ENCODE data around the gene IL17RB.

IL17RB gene

DNA sequence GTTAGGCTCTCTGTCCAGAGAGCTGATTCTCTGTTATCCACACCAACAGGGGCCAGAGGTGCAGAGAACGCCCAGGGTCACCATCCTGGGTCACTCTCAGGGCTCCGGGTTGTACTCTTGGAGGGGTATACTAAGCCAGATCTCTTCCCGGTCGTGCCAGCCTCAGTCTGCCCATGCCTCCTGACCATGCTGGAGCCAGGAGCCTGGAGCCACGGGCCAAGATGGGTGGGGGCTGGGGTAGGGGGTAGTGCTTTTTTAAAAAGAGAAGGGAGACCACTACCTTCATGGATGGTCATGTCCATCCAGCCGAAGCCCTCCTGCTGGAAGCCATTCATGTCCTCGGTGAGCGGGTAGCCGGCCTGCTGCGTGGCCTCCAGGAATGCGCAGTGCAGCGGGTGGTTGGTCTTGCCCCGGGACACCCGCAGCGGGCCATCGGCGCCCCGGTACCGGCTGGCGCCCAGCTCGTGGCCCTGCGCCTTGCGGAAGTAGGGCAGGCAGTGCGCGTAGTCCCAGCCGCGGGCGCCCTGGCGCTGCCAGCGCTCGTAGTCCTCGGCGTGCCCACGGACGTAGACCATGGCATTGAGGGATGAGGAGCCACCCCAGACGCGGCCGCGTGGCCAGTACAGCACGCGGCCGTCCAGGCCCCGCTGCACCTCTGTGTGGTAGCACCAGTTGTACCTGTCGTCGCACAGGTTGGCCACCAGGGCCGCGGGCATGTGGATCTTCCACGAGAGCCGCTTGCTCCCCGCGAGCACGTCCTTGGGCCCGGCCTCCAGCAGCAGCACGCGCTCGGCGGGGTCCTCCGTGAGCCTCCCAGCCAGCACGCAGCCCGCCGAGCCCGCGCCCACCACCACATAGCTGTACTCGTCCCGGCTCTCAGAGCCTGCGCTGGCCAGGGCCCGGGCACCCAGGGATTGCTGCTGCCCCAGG, 23.1 kb upstream of the IL17RB start:
- Histone ChIP-seq H3K27me3 (ENCODE audit: control insufficient read depth in 1 of 2, insufficient read depth in 1 of 2, low read length in 2 of 2) (no peaks in the 10 kb centered on the region), H2AFZ (ENCODE audit: low read depth, low read length) (no peak overlapping the region), H2BK12ac (ENCODE audit: low read length in 2 of 2) (no peak overlapping the region), H2AK5ac (ENCODE audit: low read length, severe bottlenecking) (no peak overlapping the region), H2BK120ac (ENCODE audit: low read depth, low read length) (no peak overlapping the region), H3K36me3 (ENCODE audit: control insufficient read depth in 1 of 2, insufficient read depth in 2 of 2, low read depth in 1 of 2, low read length in 2 of 2) (peaks cover 0 to 5% of the 10 kb centered on the region in 2 experiments), H3K27ac (ENCODE audit: low read length, poor library complexity, severe bottlenecking) (no peak overlapping the region), H3K14ac (ENCODE audit: low read length in 2 of 2) (no peak overlapping the region), H3K4me3 (ENCODE audit: insufficient read depth in 1 of 2, low read depth in 1 of 2, low read length in 2 of 2) (no peak overlapping the region), H2BK5ac (ENCODE audit: low read depth, low read length, poor library complexity, severe bottlenecking) (no peak overlapping the region), H3K23ac (ENCODE audit: low read length in 2 of 2) (no peak overlapping the region), H3K18ac (ENCODE audit: low read depth in 1 of 2, low read length in 2 of 2) (no peak overlapping the region), H3K4ac (ENCODE audit: low read depth in 1 of 2, low read length in 2 of 2) (no peak overlapping the region), H3K79me1 (replicated peaks; ENCODE audit: low read length, poor library complexity, severe bottlenecking) (no peaks in the 10 kb centered on the region), H3K4me1 (ENCODE audit: control insufficient read depth, insufficient read depth, low read depth, low read length) (peaks cover 2% of the 10 kb centered on the region), H3K9me3 (ENCODE audit: control insufficient read depth, low read length) (no peaks in the 10 kb centered on the region), H3K4me2 (ENCODE audit: low read length, poor library complexity, severe bottlenecking) (no peak overlapping the region), H3K9ac (ENCODE audit: low read length) (no peak overlapping the region), H4K91ac (ENCODE audit: low read length) (no peak overlapping the region), H4K8ac (ENCODE audit: low read length) (peak overlapping the region; percentile 9), H2BK15ac (ENCODE audit: low read depth, poor library complexity, severe bottlenecking) (no peak overlapping the region)
- no peak for DNase-seq
- 95% methylated on average over 67 of the region's 67 CpGs for WGBS

DNA sequence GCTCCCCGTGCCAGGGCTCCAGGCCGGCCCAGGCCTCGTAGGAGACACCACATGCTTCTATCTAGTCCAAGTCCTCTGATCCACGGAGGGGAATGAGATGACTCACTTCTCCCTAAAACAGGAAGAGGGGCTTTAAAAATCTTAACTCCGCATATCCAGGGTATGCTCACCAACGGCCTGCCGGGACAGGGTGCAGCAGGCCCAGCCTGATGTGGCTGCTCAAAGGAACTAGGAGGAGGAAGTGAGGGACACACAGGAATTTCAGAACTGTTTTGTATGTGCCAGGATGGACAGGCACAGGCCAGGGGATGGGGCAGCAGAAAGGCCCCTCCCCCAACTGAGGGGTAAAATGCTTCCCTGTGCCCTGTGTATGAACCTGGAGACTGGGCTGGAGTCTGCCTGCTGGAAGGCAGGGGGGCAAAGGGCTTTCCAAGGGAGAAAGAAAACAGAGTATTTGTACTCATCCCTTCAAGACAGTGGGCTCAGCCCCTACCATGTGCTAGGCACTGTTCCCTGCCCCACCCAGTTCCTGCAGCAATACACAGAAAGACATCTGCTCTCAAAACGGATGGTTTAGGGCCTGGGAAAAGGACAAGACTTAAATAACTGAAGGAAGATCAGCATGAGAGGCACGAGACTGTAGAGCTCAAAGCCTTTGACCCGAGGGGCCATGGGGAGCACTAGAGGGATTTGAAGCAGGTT, 22.3 kb upstream of the IL17RB start:
- WGBS, result 59% methylated on average over 10 of the region's 10 CpGs
- no peaks in the 10 kb centered on the region for H3K9me3 ChIP-seq (ENCODE audit: control insufficient read depth, low read length)
- no peak overlapping the region for H4K8ac ChIP-seq (ENCODE audit: low read length)
- no peak overlapping the region for H2BK120ac ChIP-seq (ENCODE audit: low read depth, low read length)
- no peak for DNase-seq
- no peak overlapping the region for H3K18ac ChIP-seq (ENCODE audit: low read depth in 1 of 2, low read length in 2 of 2)
- H2BK5ac ChIP-seq (ENCODE audit: low read depth, low read length, poor library complexity, severe bottlenecking), result no peak overlapping the region
- peaks cover 2% of the 10 kb centered on the region for H3K4me1 ChIP-seq (ENCODE audit: control insufficient read depth, insufficient read depth, low read depth, low read length)
- no peak overlapping the region for H3K4ac ChIP-seq (ENCODE audit: low read depth in 1 of 2, low read length in 2 of 2)
- H3K23ac ChIP-seq (ENCODE audit: low read length in 2 of 2), result no peak overlapping the region
- no peak overlapping the region for H4K91ac ChIP-seq (ENCODE audit: low read length)
- no peak overlapping the region for H3K14ac ChIP-seq (ENCODE audit: low read length in 2 of 2)
- no peak overlapping the region for H2AK5ac ChIP-seq (ENCODE audit: low read length, severe bottlenecking)
- no peak overlapping the region for H2AFZ ChIP-seq (ENCODE audit: low read depth, low read length)
- peaks cover 0 to 5% of the 10 kb centered on the region in 2 experiments for H3K36me3 ChIP-seq (ENCODE audit: control insufficient read depth in 1 of 2, insufficient read depth in 2 of 2, low read depth in 1 of 2, low read length in 2 of 2)
- no peak overlapping the region for H3K9ac ChIP-seq (ENCODE audit: low read length)
- H2BK12ac ChIP-seq (ENCODE audit: low read length in 2 of 2), result no peak overlapping the region
- H3K27ac ChIP-seq (ENCODE audit: low read length, poor library complexity, severe bottlenecking), result no peak overlapping the region
- no peak overlapping the region for H2BK15ac ChIP-seq (ENCODE audit: low read depth, poor library complexity, severe bottlenecking)
- no peak overlapping the region for H3K4me2 ChIP-seq (ENCODE audit: low read length, poor library complexity, severe bottlenecking)
- H3K4me3 ChIP-seq (ENCODE audit: insufficient read depth in 1 of 2, low read depth in 1 of 2, low read length in 2 of 2), result no peak overlapping the region
- no peaks in the 10 kb centered on the region for H3K79me1 ChIP-seq (replicated peaks; ENCODE audit: low read length, poor library complexity, severe bottlenecking)
- H3K27me3 ChIP-seq (ENCODE audit: control insufficient read depth in 1 of 2, insufficient read depth in 1 of 2, low read length in 2 of 2), result no peaks in the 10 kb centered on the region

DNA sequence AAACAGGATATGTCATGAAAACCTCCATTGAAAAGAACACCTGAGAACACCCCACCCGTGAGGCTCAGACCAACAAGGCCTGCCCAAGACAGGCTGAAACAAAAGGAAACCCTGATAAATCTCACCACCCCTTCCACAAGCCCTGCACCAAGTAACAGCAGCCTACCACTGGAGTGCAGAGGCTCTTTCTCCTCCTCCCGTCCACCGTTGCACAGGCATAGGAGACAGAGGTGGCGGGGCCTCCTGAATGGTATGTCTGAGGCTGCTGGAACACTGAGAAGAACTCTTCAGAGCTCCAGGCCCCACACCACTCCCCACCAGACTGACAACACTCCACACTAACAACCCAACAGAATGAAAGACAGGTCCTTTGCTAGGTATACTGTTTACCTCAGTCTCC, 21.6 kb upstream of the IL17RB start:
- no peak overlapping the region for H3K23ac ChIP-seq (ENCODE audit: low read length in 2 of 2)
- WGBS, result 92% methylated on average over 4 of the region's 4 CpGs
- no peaks in the 10 kb centered on the region for H3K27me3 ChIP-seq (ENCODE audit: control insufficient read depth in 1 of 2, insufficient read depth in 1 of 2, low read length in 2 of 2)
- H2AFZ ChIP-seq (ENCODE audit: low read depth, low read length), result no peak overlapping the region
- H3K9me3 ChIP-seq (ENCODE audit: control insufficient read depth, low read length), result no peaks in the 10 kb centered on the region
- no peak overlapping the region for H4K91ac ChIP-seq (ENCODE audit: low read length)
- H2BK12ac ChIP-seq (ENCODE audit: low read length in 2 of 2), result no peak overlapping the region
- no peak overlapping the region for H3K18ac ChIP-seq (ENCODE audit: low read depth in 1 of 2, low read length in 2 of 2)
- H3K4me3 ChIP-seq (ENCODE audit: insufficient read depth in 1 of 2, low read depth in 1 of 2, low read length in 2 of 2), result no peak overlapping the region
- H3K79me1 ChIP-seq (replicated peaks; ENCODE audit: low read length, poor library complexity, severe bottlenecking), result no peaks in the 10 kb centered on the region
- H3K9ac ChIP-seq (ENCODE audit: low read length), result no peak overlapping the region
- H2BK120ac ChIP-seq (ENCODE audit: low read depth, low read length), result no peak overlapping the region
- no peak for DNase-seq
- no peak overlapping the region for H3K4me2 ChIP-seq (ENCODE audit: low read length, poor library complexity, severe bottlenecking)
- no peak overlapping the region for H2BK5ac ChIP-seq (ENCODE audit: low read depth, low read length, poor library complexity, severe bottlenecking)
- H3K14ac ChIP-seq (ENCODE audit: low read length in 2 of 2), result no peak overlapping the region
- H3K4me1 ChIP-seq (ENCODE audit: control insufficient read depth, insufficient read depth, low read depth, low read length), result peaks cover 2% of the 10 kb centered on the region
- no peak overlapping the region for H2AK5ac ChIP-seq (ENCODE audit: low read length, severe bottlenecking)
- no peak overlapping the region for H2BK15ac ChIP-seq (ENCODE audit: low read depth, poor library complexity, severe bottlenecking)
- H3K27ac ChIP-seq (ENCODE audit: low read length, poor library complexity, severe bottlenecking), result no peak overlapping the region
- H3K36me3 ChIP-seq (ENCODE audit: control insufficient read depth in 1 of 2, insufficient read depth in 2 of 2, low read depth in 1 of 2, low read length in 2 of 2), result peaks cover 0 to 2% of the 10 kb centered on the region in 2 experiments
- no peak overlapping the region for H3K4ac ChIP-seq (ENCODE audit: low read depth in 1 of 2, low read length in 2 of 2)
- no peak overlapping the region for H4K8ac ChIP-seq (ENCODE audit: low read length)

DNA sequence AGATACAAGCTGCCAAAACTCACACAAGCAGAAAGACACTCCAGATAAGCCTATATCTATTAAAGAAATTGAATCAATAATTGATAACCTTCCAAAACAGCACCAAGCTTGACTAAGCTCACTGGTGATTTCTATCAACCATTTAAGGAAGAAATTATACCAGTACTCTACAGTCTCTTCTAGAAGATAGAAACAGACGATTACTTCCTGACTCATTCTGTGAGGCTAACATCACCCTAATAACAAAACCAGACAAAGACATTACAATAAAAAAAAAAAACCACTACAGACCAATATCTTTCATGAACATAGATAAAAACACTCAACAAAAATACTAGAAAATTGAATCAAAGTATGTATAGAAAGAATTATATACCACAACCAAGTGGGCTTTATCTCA, 20.3 kb upstream of the IL17RB start:
- no peak overlapping the region for H2AFZ ChIP-seq (ENCODE audit: low read depth, low read length)
- no peaks in the 10 kb centered on the region for H3K9me3 ChIP-seq (ENCODE audit: control insufficient read depth, low read length)
- H4K91ac ChIP-seq (ENCODE audit: low read length), result no peak overlapping the region
- H3K23ac ChIP-seq (ENCODE audit: low read length in 2 of 2), result no peak overlapping the region
- H2BK15ac ChIP-seq (ENCODE audit: low read depth, poor library complexity, severe bottlenecking), result no peak overlapping the region
- no peak overlapping the region for H2BK5ac ChIP-seq (ENCODE audit: low read depth, low read length, poor library complexity, severe bottlenecking)
- no peak overlapping the region for H3K18ac ChIP-seq (ENCODE audit: low read depth in 1 of 2, low read length in 2 of 2)
- peaks cover 0 to 2% of the 10 kb centered on the region in 2 experiments for H3K36me3 ChIP-seq (ENCODE audit: control insufficient read depth in 1 of 2, insufficient read depth in 2 of 2, low read depth in 1 of 2, low read length in 2 of 2)
- H2BK12ac ChIP-seq (ENCODE audit: low read length in 2 of 2), result no peak overlapping the region
- H4K8ac ChIP-seq (ENCODE audit: low read length), result no peak overlapping the region
- H2AK5ac ChIP-seq (ENCODE audit: low read length, severe bottlenecking), result no peak overlapping the region
- H3K9ac ChIP-seq (ENCODE audit: low read length), result no peak overlapping the region
- H3K79me1 ChIP-seq (replicated peaks; ENCODE audit: low read length, poor library complexity, severe bottlenecking), result no peaks in the 10 kb centered on the region
- peaks cover 2% of the 10 kb centered on the region for H3K4me1 ChIP-seq (ENCODE audit: control insufficient read depth, insufficient read depth, low read depth, low read length)
- H3K27ac ChIP-seq (ENCODE audit: low read length, poor library complexity, severe bottlenecking), result no peak overlapping the region
- H3K4me2 ChIP-seq (ENCODE audit: low read length, poor library complexity, severe bottlenecking), result no peak overlapping the region
- DNase-seq, result no peak
- no peak overlapping the region for H3K14ac ChIP-seq (ENCODE audit: low read length in 2 of 2)
- no peak overlapping the region for H3K4ac ChIP-seq (ENCODE audit: low read depth in 1 of 2, low read length in 2 of 2)
- H3K27me3 ChIP-seq (ENCODE audit: control insufficient read depth in 1 of 2, insufficient read depth in 1 of 2, low read length in 2 of 2), result no peaks in the 10 kb centered on the region
- no peak overlapping the region for H3K4me3 ChIP-seq (ENCODE audit: insufficient read depth in 1 of 2, low read depth in 1 of 2, low read length in 2 of 2)
- WGBS, result 83% methylated on average over 1 of the region's 1 CpG
- no peak overlapping the region for H2BK120ac ChIP-seq (ENCODE audit: low read depth, low read length)
